Ovary (tissue), 3 donors: Measurements from ENCODE around the gene SH3BGRL2.

Source experiments
- CTCF ChIP-seq, 3 donors: fragments of 450-650 bp in 2 of 3; fragments of 200-600 bp in 1 of 3; IDR thresholded peaks; one replicate each; pipeline versions ENCODE4 v1.5.1 to v1.8.0; 2016 to 2022; ENCODE audit warnings: antibody characterized with exemption in 3 of 3, mild to moderate bottlenecking in 1 of 3
- POLR2A ChIP-seq: fragments of 450-650 bp; IDR thresholded peaks from one replicate; pipeline ENCODE4 v1.6.1; 2017; ENCODE audit warnings: antibody characterized with exemption, mild to moderate bottlenecking, moderate library complexity
- donor health status: DM: no; HTN: no; CAD: no.

DNA sequence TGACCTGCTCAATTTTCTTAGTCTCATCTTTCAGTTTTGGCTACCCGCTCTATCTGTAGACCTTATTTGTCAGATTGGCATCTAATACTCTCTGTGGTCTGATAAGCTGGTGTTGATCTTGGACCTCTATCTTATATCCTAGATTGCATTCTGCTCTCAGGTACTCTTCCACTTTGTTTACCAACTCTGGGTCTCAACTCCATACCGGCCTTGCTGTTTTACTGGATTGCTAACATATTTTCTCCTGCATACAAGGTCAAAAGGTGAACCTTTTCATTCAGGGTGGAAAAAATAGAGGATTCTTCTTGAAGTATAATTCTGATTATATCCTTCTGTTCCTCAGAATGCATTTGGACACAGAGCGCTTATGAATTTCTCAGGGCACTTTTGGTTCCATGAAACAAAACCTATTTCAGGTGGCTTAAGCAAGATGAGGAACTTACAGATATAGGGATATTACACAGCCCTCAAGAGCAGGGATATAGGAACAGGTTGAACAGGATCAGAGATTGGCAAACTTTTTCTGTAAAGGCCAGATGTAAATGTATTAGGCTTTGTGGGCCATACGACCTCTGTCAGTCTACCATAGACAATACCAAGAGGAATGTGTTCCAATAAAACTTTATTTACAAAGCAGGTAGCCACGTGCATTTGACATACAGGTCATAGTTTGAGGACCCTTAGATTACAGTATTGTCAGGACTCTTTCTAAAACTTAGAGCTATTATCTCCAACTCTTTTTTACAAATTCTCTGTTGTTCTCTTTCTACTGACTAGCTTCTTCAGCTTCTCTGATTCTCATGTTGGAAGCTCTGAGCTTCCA, 2.5 kb upstream of the SH3BGRL2 start:
- TF ChIP-seq CTCF (IDR thresholded peaks at IDR 0.05) (no peak), POLR2A (no peak)
